Karpas-422 (cell line): ENCODE measurements around the gene SGMS2. TPM values are rescaled to one million over a fixed set of nuclear protein-coding genes. Genes with fewer than 3 reads are reported as not detected.

Experiments used
- DNase-seq: peaks from one replicate; pipeline ENCODE4 v3.0.0-alpha.2; 2015
- H2AFZ ChIP-seq: fragments of 200-600 bp; sonication (generic); 2 replicates; pipeline ENCODE4 v1.6.1; 2014; ENCODE audit warnings: antibody characterized with exemption, low read length, mixed read lengths
- H3K27ac ChIP-seq: fragments of 200-600 bp; sonication (generic); 2 replicates; pipeline ENCODE4 v1.5.1; 2014; ENCODE audit warnings: mild to moderate bottlenecking, low read length, moderate library complexity
- H3K27me3 ChIP-seq: fragments of 200-600 bp; sonication (generic); 2 replicates; pipeline ENCODE4 v1.6.1; 2014; ENCODE audit warnings: low read length, mixed read lengths
- H3K36me3 ChIP-seq: fragments of 200-600 bp; sonication (generic); 2 replicates; pipeline ENCODE4 v1.6.1; 2014; ENCODE audit warnings: low read length, mixed read lengths; ENCODE audit not compliant: insufficient read depth
- H3K4me1 ChIP-seq: fragments of 200-600 bp; sonication (generic); 2 replicates; pipeline ENCODE4 v1.6.1; 2014; ENCODE audit warnings: mild to moderate bottlenecking, low read length, mixed read lengths
- H3K4me2 ChIP-seq: fragments of 200-600 bp; sonication (generic); 2 replicates; pipeline ENCODE4 v1.6.1; 2014; ENCODE audit warnings: low read length, low read depth, mild to moderate bottlenecking; ENCODE audit not compliant: poor library complexity, severe bottlenecking
- H3K4me3 ChIP-seq: fragments of 200-600 bp; sonication (generic); 2 replicates; pipeline ENCODE4 v1.5.1; 2014; ENCODE audit warnings: mild to moderate bottlenecking, antibody characterized with exemption, low read length, mixed read lengths
- H3K79me2 ChIP-seq: fragments of 200-600 bp; sonication (generic); 2 replicates; pipeline ENCODE4 v1.6.1; 2014; ENCODE audit warnings: mild to moderate bottlenecking, low read length, mixed read lengths
- H3K9ac ChIP-seq: fragments of 200-600 bp; sonication (generic); 2 replicates; pipeline ENCODE4 v1.6.0; 2014; ENCODE audit warnings: low read length
- H3K9me2 ChIP-seq: fragments of 200-600 bp; sonication (generic), shearing (Covaris generic); replicated peaks from 2 replicates; pipeline ENCODE4 v1.6.0; 2014; ENCODE audit warnings: mild to moderate bottlenecking, low read length, moderate library complexity; ENCODE audit not compliant: insufficient read depth
- H3K9me3 ChIP-seq: fragments of 300-700, 200-600 bp; sonication (generic); 2 replicates; pipeline ENCODE4 v1.6.1; 2014; ENCODE audit warnings: low read length, mixed read lengths
- H4K20me1 ChIP-seq: fragments of 200-600 bp; sonication (generic); 2 replicates; pipeline ENCODE4 v1.6.1; 2014; ENCODE audit warnings: mild to moderate bottlenecking, antibody characterized with exemption, low read length, low read depth; ENCODE audit not compliant: insufficient read depth
- total RNA-seq: library from RNA; depleted of rRNA; stranded (reverse); fragments of >200 nt; shearing (Covaris generic); gene quantifications from 2 replicates; pipeline ENCODE4 v1.2.3, GENCODE V29; 2014; ENCODE audit warnings: low replicate concordance

SGMS2 gene
- total RNA-seq, 1 experiment from 2014 or later = not detected

DNA sequence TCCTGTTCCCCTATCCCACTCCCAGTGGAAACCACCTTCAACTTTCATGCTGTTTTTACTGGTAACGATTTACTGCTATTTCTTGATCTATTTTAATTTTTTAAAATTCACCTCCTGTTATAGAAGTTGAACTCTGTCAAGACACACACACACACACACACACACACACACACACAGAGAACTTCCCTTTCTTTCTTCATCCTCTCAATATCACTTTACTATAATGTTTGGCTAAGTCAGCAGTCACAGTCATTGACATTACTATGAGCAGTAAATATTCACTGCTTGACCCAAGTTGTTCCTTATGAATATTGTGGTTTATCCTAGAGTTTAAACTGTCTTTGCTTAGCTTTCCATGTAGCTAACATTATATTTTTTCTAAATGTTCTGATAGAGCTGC, 24.0 kb upstream of the SGMS2 start:
- H3K4me3 ChIP-seq = no peak overlapping the region
- no peak overlapping the region for H2AFZ ChIP-seq
- no peaks in the 10 kb centered on the region for H4K20me1 ChIP-seq
- no peaks in the 10 kb centered on the region for H3K9me2 ChIP-seq
- no peaks in the 10 kb centered on the region for H3K79me2 ChIP-seq
- H3K27me3 ChIP-seq = no peaks in the 10 kb centered on the region
- no peaks in the 10 kb centered on the region for H3K9me3 ChIP-seq
- H3K36me3 ChIP-seq = no peaks in the 10 kb centered on the region
- no peak overlapping the region for H3K9ac ChIP-seq
- no peaks in the 10 kb centered on the region for H3K4me1 ChIP-seq
- no peak overlapping the region for H3K4me2 ChIP-seq
- no peak for DNase-seq
- no peak overlapping the region for H3K27ac ChIP-seq

DNA sequence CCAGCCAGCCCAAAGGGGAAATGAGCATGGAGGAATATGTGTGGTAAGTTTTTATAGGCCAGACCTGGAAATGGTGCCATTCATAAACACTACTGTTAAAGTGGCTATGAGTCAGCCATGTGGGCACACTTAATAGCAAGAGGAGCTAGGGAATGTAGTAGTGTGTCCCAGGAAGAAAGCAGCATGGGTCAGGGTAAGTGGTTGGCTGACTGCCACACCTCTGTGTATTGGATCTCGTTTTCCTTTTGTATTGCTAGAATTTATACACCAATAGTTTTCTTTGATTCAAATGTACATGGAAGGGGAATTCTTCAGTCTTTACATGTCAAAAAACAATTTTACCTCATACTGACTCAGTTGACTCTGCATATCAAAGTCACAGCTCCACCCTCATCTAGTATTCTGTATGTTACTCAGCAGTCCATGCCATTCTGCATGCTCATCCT, 22.9 kb upstream of the SGMS2 start:
- H3K36me3 ChIP-seq = no peaks in the 10 kb centered on the region
- no peaks in the 10 kb centered on the region for H3K9me3 ChIP-seq
- H3K4me1 ChIP-seq = no peaks in the 10 kb centered on the region
- no peaks in the 10 kb centered on the region for H4K20me1 ChIP-seq
- H3K79me2 ChIP-seq = no peaks in the 10 kb centered on the region
- DNase-seq = no peak
- H3K4me3 ChIP-seq = no peak overlapping the region
- no peaks in the 10 kb centered on the region for H3K27me3 ChIP-seq
- no peaks in the 10 kb centered on the region for H3K9me2 ChIP-seq
- no peak overlapping the region for H3K4me2 ChIP-seq
- no peak overlapping the region for H2AFZ ChIP-seq
- no peak overlapping the region for H3K27ac ChIP-seq
- H3K9ac ChIP-seq = no peak overlapping the region

DNA sequence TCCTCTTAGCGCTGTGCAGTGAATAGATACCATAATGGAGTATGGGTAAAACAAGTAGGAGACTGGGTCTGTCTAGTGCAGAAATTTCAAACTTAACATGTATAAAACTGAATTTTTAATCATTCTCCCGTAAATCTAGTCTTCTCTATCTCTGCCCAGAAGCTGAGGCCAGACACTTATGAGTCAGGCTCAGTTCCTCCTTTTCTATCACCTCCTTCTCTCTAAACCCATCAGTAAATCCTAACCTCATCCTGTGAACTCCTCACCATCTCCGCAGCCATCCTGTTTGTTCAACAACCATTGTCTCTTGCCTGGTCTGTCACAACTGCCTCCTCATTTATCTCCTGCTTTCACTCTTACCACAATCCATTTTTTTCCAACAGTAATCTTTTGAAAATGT, 19.8 kb upstream of the SGMS2 start:
- no peaks in the 10 kb centered on the region for H3K36me3 ChIP-seq
- no peak overlapping the region for H3K27ac ChIP-seq
- H2AFZ ChIP-seq = no peak overlapping the region
- H3K9ac ChIP-seq = no peak overlapping the region
- no peaks in the 10 kb centered on the region for H3K4me1 ChIP-seq
- DNase-seq = no peak
- H3K79me2 ChIP-seq = no peaks in the 10 kb centered on the region
- no peak overlapping the region for H3K4me2 ChIP-seq
- H3K9me2 ChIP-seq = no peaks in the 10 kb centered on the region
- H3K4me3 ChIP-seq = no peak overlapping the region
- H4K20me1 ChIP-seq = no peaks in the 10 kb centered on the region
- H3K9me3 ChIP-seq = no peaks in the 10 kb centered on the region
- no peaks in the 10 kb centered on the region for H3K27me3 ChIP-seq

DNA sequence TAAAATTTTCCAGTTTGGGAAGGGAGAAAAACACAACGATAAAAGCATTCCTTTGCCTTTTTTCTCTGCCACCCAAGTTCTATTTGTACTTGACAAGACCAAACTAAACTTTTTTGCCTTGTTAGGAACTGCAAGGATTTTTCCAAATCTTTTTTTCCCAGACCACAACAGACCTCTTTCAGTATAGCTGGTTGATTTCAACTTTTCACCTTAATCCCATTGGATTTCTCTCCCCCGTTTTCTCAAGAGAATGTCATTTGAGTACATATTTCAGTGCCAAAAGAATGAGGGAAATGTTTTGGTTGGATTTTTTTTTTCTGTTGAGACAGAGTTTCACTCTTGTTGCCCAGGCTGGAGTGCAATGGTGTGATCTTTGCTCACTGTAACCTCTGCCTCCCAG, 18.5 kb upstream of the SGMS2 start:
- DNase-seq = no peak
- Histone ChIP-seq H3K4me1 (no peaks in the 10 kb centered on the region), H4K20me1 (no peaks in the 10 kb centered on the region), H3K36me3 (no peaks in the 10 kb centered on the region), H2AFZ (no peak overlapping the region), H3K27ac (no peak overlapping the region), H3K9me3 (no peaks in the 10 kb centered on the region), H3K79me2 (no peaks in the 10 kb centered on the region), H3K4me2 (no peak overlapping the region), H3K4me3 (no peak overlapping the region), H3K9me2 (no peaks in the 10 kb centered on the region), H3K27me3 (no peaks in the 10 kb centered on the region), H3K9ac (no peak overlapping the region)

DNA sequence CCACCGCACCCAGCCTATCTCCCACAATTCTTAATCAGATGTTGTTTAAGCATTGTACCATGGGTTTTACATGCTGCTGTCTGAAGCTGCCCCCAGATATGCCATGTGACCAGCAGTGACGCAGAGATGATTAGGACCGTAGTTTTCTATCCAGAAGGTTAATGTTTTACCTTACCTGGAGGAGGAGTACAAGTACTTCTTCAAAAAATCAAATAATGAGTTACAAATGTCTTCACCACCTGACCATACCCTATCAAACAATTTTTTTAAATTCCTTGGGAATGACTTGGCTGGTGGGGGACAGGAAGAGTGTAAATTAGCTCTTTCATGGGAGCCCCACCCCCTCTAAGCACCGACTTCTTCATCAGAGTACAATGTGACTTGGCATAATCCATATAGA, 16.2 kb upstream of the SGMS2 start:
- Histone ChIP-seq H3K9ac (no peak overlapping the region), H3K9me2 (no peaks in the 10 kb centered on the region), H2AFZ (no peak overlapping the region), H4K20me1 (no peaks in the 10 kb centered on the region), H3K79me2 (no peaks in the 10 kb centered on the region), H3K27me3 (no peaks in the 10 kb centered on the region), H3K9me3 (no peaks in the 10 kb centered on the region), H3K27ac (no peak overlapping the region), H3K4me1 (no peaks in the 10 kb centered on the region), H3K4me2 (no peak overlapping the region), H3K4me3 (no peak overlapping the region), H3K36me3 (no peaks in the 10 kb centered on the region)
- DNase-seq = no peak

DNA sequence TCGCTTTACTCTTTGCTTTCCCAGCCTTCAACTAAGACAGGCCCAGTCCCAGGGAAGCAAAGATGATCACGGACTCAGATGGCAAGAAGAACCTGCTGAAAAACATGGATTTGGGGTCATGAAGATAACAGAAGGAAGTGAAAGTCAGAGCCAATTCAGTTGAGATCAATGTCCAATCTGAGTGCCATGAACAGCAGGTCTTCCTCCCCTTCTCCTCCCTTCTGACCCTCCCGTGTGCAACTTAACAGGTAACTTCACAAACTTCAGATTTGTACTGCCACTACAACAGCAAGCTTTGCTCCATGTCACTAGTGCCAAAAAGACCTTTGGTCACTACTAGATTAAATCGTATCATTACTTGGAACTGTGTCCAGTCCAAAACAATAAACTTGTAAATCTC, 15.5 kb upstream of the SGMS2 start:
- H3K9me2 ChIP-seq = no peaks in the 10 kb centered on the region

DNA sequence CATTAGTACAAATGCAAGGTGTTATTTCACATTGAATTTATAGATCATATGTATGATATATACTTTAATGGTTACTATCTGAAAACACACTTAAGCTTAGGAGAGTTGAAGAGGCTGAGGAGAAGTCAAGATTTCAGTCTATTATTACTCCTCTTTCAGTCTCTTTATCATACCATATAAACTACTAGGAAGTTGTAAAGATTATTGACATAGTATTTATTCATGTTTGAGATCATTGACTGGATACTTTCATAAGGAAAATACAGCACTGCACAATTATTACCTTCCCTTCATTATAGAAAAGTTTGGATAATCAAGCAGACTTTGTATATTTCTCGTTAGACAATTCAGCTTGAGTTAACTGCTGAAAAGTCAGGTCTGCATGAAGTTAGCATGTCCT, 10.0 kb upstream of the SGMS2 start:
- H3K4me3 ChIP-seq = no peak overlapping the region
- no peaks in the 10 kb centered on the region for H3K27me3 ChIP-seq
- H3K79me2 ChIP-seq = no peaks in the 10 kb centered on the region
- H3K9me3 ChIP-seq = no peaks in the 10 kb centered on the region
- H3K27ac ChIP-seq = no peak overlapping the region
- H3K9ac ChIP-seq = no peak overlapping the region
- no peaks in the 10 kb centered on the region for H4K20me1 ChIP-seq
- H3K4me1 ChIP-seq = no peaks in the 10 kb centered on the region
- no peak overlapping the region for H2AFZ ChIP-seq
- H3K36me3 ChIP-seq = no peaks in the 10 kb centered on the region
- H3K4me2 ChIP-seq = no peak overlapping the region
- H3K9me2 ChIP-seq = no peaks in the 10 kb centered on the region
- no peak for DNase-seq

More for the DNA sequence above, 15.5 kb upstream of the SGMS2 start:
- no peaks in the 10 kb centered on the region for H3K27me3 ChIP-seq
- H3K79me2 ChIP-seq = no peaks in the 10 kb centered on the region
- no peaks in the 10 kb centered on the region for H3K36me3 ChIP-seq
- H3K9me3 ChIP-seq = no peaks in the 10 kb centered on the region
- H3K4me2 ChIP-seq = no peak overlapping the region
- H3K4me3 ChIP-seq = no peak overlapping the region
- H4K20me1 ChIP-seq = no peaks in the 10 kb centered on the region
- no peak overlapping the region for H2AFZ ChIP-seq
- no peak overlapping the region for H3K9ac ChIP-seq
- no peak overlapping the region for H3K27ac ChIP-seq
- DNase-seq = no peak
- H3K4me1 ChIP-seq = no peaks in the 10 kb centered on the region

DNA sequence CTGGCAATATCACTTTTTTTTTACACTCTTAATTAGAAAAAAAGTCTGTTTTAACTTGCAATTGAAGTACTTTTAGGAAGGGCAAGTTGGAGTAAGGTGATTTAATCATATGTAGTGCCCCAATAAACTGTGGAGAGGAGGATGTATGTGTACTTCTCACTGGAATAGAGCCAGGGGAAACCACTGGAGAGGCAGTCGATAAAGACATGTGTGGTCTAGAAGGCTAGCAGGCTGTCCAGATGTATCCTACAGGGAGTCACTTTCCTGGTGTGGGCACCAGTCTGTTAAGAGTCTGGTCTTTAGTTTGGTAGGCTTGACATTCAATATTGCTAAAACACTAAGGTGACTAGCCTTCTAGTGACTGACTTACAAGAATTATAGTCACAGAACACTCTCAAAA, 9.6 kb upstream of the SGMS2 start:
- Histone ChIP-seq H2AFZ (no peak overlapping the region), H3K4me1 (no peaks in the 10 kb centered on the region)

DNA sequence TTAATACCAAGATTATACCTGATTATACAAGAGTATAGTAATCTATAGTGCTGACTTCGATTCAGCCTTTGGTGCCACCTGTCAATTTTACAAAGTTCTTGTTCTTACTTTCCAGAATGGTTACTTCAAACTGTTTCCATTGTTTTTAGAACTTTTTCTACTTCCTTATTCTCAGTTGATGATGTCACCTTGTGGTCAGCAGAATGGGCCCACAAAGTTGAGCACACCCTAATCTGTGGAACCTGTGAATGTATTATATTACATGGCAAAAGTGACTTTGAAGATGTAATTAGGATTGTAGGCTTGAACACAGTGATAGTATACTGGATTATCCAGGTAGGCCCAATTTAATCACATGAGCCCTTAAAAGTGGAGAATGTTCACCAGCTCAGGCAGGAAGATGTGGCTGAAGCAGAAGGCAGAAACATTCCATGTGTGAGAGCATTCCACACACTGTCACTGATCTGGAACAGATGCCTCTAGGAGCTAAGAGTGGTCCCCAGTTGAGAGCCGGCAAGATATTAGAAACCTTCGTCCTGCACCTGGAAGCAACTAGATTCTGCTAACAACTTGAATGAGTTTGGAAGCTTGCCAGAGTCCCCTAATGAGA, 6.3 kb upstream of the SGMS2 start:
- no peaks in the 10 kb centered on the region for H3K36me3 ChIP-seq
- H3K4me3 ChIP-seq = no peak overlapping the region

More for the DNA sequence above, 9.6 kb upstream of the SGMS2 start:
- no peak for DNase-seq
- Histone ChIP-seq H3K27ac (no peak overlapping the region), H3K4me3 (no peak overlapping the region), H3K4me2 (no peak overlapping the region), H3K9me3 (no peaks in the 10 kb centered on the region), H3K27me3 (no peaks in the 10 kb centered on the region), H3K9ac (no peak overlapping the region), H3K36me3 (no peaks in the 10 kb centered on the region), H3K79me2 (no peaks in the 10 kb centered on the region), H4K20me1 (no peaks in the 10 kb centered on the region), H3K9me2 (no peaks in the 10 kb centered on the region)

More for the DNA sequence above, 6.3 kb upstream of the SGMS2 start:
- DNase-seq = no peak
- no peak overlapping the region for H3K4me2 ChIP-seq
- H3K9me2 ChIP-seq = no peaks in the 10 kb centered on the region
- H3K9ac ChIP-seq = no peak overlapping the region
- no peaks in the 10 kb centered on the region for H3K79me2 ChIP-seq
- no peaks in the 10 kb centered on the region for H4K20me1 ChIP-seq
- no peaks in the 10 kb centered on the region for H3K27me3 ChIP-seq
- H3K4me1 ChIP-seq = no peaks in the 10 kb centered on the region
- no peak overlapping the region for H3K27ac ChIP-seq
- no peaks in the 10 kb centered on the region for H3K9me3 ChIP-seq
- H2AFZ ChIP-seq = no peak overlapping the region
